GOT3 (cell line): ENCODE data around the gene KLK5.
"Not testable (repeated sequence)": the region's sequence is repeated elsewhere in the genome, so short reads cannot be mapped to it uniquely, and the experiment has no call there.

Source experiments
- DNase-seq: peaks from one replicate; lab custom pipeline; 2025; ENCODE audit warnings: mixed read lengths; lab: John Stamatoyannopoulos, UW

KLK5 gene

GRCh38 chr19:50922317-50922853 is 30.5 kb downstream of the KLK5 start:
- DNase-seq: no peak

- no peak for DNase-seq
Measured at GRCh38 chr19:50921426-50922316, 31.2 kb downstream of the KLK5 start.

GRCh38 chr19:50916069-50916468 is 36.8 kb downstream of the KLK5 start:
- DNase-seq: no peak

- no peak for DNase-seq
Measured at GRCh38 chr19:50912727-50913716, 39.8 kb downstream of the KLK5 start.

GRCh38 chr19:50912102-50912599 is 40.7 kb downstream of the KLK5 start:
- DNase-seq: no peak

- DNase-seq: no peak
Measured at GRCh38 chr19:50911206-50912101, 41.4 kb downstream of the KLK5 start, which contains the start of gene KLK4. KLK4 (minus strand) TSS chr19:50911395; CDS start chr19:50910738, 657 bp downstream.

GRCh38 chr19:50910722-50911121 is 42.1 kb downstream of the KLK5 start:
- no peak for DNase-seq

GRCh38 chr19:50909240-50910070 is 43.4 kb downstream of the KLK5 start:
- no peak for DNase-seq

- DNase-seq: no peak
Measured at GRCh38 chr19:50908336-50908735, 44.5 kb downstream of the KLK5 start.

- no peak for DNase-seq
Measured at GRCh38 chr19:50906217-50906616, 46.6 kb downstream of the KLK5 start.

GRCh38 chr19:50902640-50903039 is 50.2 kb downstream of the KLK5 start:
- DNase-seq: no peak

GRCh38 chr19:50899569-50899968 is 53.3 kb downstream of the KLK5 start:
- DNase-seq: no peak

- DNase-seq: no peak
Measured at GRCh38 chr19:50898018-50898417, 54.8 kb downstream of the KLK5 start.

- no peak for DNase-seq
Measured at GRCh38 chr19:50897612-50898011, 55.2 kb downstream of the KLK5 start.

- DNase-seq: no peak
Measured at GRCh38 chr19:50897191-50897607, 55.6 kb downstream of the KLK5 start.

- no peak for DNase-seq
Measured at GRCh38 chr19:50896591-50897190, 56.1 kb downstream of the KLK5 start.

- DNase-seq: not testable (repeated sequence)
Measured at GRCh38 chr19:50896089-50896590, 56.7 kb downstream of the KLK5 start.

GRCh38 chr19:50894478-50895356 is 58.1 kb downstream of the KLK5 start:
- DNase-seq: no peak
